ENCODE measurements around the gene CSF3.
"Not testable (repeated sequence)": the region's sequence is repeated elsewhere in the genome, so short reads cannot be mapped to it uniquely, and the experiment has no call there.

The CSF3 gene

GRCh38 chr17:39999067-39999466 is 16.2 kb upstream of the CSF3 start:
- DNase-seq, result no peak

- DNase-seq, result no peak
Observed at GRCh38 chr17:40000161-40000560, 15.1 kb upstream of the CSF3 start.

GRCh38 chr17:40001335-40001734 is 13.9 kb upstream of the CSF3 start:
- not testable (repeated sequence) for DNase-seq

GRCh38 chr17:40004072-40004471 is 11.2 kb upstream of the CSF3 start:
- no peak for DNase-seq

GRCh38 chr17:40004712-40005111 is 10.5 kb upstream of the CSF3 start:
- no peak for DNase-seq

GRCh38 chr17:40005520-40005919 is 9.7 kb upstream of the CSF3 start:
- DNase-seq, result no peak

- not testable (repeated sequence) for DNase-seq
Observed at GRCh38 chr17:40010946-40011500, 4.2 kb upstream of the CSF3 start.

- DNase-seq, result not testable (repeated sequence)
Observed at GRCh38 chr17:40012017-40012647, 3.1 kb upstream of the CSF3 start.

- DNase-seq, result peak; percentile 21
Observed at GRCh38 chr17:40014375-40014980, 762 bp upstream of the CSF3 start.

- DNase-seq, result no peak
Observed at GRCh38 chr17:40015998-40016985, 1.1 kb downstream of the CSF3 start.

GRCh38 chr17:40017422-40018080 is 2.3 kb downstream of the CSF3 start:
- no peak for DNase-seq

- no peak for DNase-seq
Observed at GRCh38 chr17:40018211-40019121, 3.2 kb downstream of the CSF3 start.

GRCh38 chr17:40019140-40019991 is 4.1 kb downstream of the CSF3 start:
- no peak for DNase-seq

GRCh38 chr17:40020146-40020545 is 4.9 kb downstream of the CSF3 start:
- DNase-seq, result no peak

GRCh38 chr17:40021451-40021971 is 6.3 kb downstream of the CSF3 start:
- no peak for DNase-seq

GRCh38 chr17:40022497-40022896 is 7.3 kb downstream of the CSF3 start:
- no peak for DNase-seq

GRCh38 chr17:40022961-40023541 is 7.8 kb downstream of the CSF3 start:
- no peak for DNase-seq

- no peak for DNase-seq
Observed at GRCh38 chr17:40023590-40024292, 8.5 kb downstream of the CSF3 start.

GRCh38 chr17:40024901-40025300 is 9.7 kb downstream of the CSF3 start:
- no peak for DNase-seq
